Smooth muscle cell of the brain vasculature (primary cell): Measurements from ENCODE around the gene CPLX1.

ENCODE experiments used
- DNase-seq: peaks from one replicate; pipeline ENCODE4 v3.0.0-alpha.2; 2012; ENCODE audit warnings: low read depth, low spot score

CPLX1 gene

GRCh38 chr4:832536-832935, 6.6 kb upstream of the CPLX1 start:
- no peak for DNase-seq

GRCh38 chr4:832108-832507, 6.2 kb upstream of the CPLX1 start:
- DNase-seq, result no peak

GRCh38 chr4:831483-831805, 5.5 kb upstream of the CPLX1 start:
- no peak for DNase-seq

GRCh38 chr4:830601-831482, 4.9 kb upstream of the CPLX1 start:
- DNase-seq, result no peak

- no peak for DNase-seq
Observed at GRCh38 chr4:829761-830600, 4.1 kb upstream of the CPLX1 start.

- DNase-seq, result no peak
Observed at GRCh38 chr4:829291-829690, 3.4 kb upstream of the CPLX1 start.

GRCh38 chr4:828641-829271, 2.8 kb upstream of the CPLX1 start:
- DNase-seq, result no peak

- DNase-seq, result no peak
Observed at GRCh38 chr4:827209-828081, 1.5 kb upstream of the CPLX1 start.

GRCh38 chr4:826508-827208, 729 bp upstream of the CPLX1 start:
- no peak for DNase-seq

GRCh38 chr4:825063-825970, 612 bp downstream of the CPLX1 start:
- no peak for DNase-seq

- no peak for DNase-seq
Observed at GRCh38 chr4:824461-825062, 1.4 kb downstream of the CPLX1 start.

GRCh38 chr4:823761-824460, 2.0 kb downstream of the CPLX1 start:
- DNase-seq, result no peak

- no peak for DNase-seq
Observed at GRCh38 chr4:823176-823760, 2.7 kb downstream of the CPLX1 start.

- no peak for DNase-seq
Observed at GRCh38 chr4:822361-823175, 3.4 kb downstream of the CPLX1 start.

GRCh38 chr4:821631-822030, 4.3 kb downstream of the CPLX1 start:
- no peak for DNase-seq

GRCh38 chr4:821181-821591, 4.7 kb downstream of the CPLX1 start:
- DNase-seq, result no peak
